C4-2B (cell line): ENCODE results near the gene HOXD12.

Source experiments
- H3K27ac ChIP-seq: fragments of 450-650 bp; 2 replicates; pipeline ENCODE4 v1.5.1; 2017
- ZFX ChIP-seq: fragments of 450-650 bp; IDR thresholded peaks from 2 replicates; pipeline ENCODE4 v1.6.1; 2017
- TF ChIP-seq, protein P1 (sequence below): fragments of 450-650 bp; conservative IDR thresholded peaks from 2 replicates; pipeline ENCODE4 v1.5.1; 2017; ENCODE audit warnings: mild to moderate bottlenecking

Gene HOXD12

DNA sequence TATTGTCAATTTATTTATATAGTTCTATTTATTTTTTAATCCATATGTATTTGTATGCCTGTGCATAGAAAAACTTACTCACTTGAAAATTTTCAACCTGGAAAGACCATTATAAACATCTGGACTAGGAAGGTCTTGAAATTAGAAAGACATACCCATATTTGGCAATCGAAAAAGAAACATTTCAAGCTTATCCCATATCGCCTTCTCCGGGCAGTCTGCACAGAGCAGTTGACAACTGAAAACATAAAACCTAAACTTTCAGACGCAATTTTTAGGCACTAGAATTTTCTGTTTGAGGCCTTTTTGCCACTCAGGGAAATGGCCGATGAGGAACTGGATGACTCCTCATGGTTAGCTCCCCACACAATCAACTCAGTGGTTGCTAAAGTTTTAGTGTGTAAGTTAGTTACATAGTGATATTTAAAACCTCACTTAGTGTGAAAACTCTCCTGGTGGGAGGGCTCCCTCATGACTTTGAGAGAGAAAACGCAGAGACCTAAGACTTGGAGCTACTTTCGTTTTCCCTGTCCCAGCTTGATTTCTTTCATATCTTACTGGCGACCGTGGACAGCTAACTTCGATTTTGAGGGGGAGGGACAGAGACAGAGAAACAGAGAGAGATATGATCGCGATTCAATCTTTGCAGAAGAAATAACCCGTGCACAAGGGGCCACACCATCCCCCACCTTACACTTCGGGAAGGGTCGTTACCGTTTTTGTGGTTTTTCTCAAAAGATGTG lies 3.2 kb upstream of the HOXD12 start:
- no peak for TF ChIP-seq ZFX
- TF ChIP-seq, protein P1, sequence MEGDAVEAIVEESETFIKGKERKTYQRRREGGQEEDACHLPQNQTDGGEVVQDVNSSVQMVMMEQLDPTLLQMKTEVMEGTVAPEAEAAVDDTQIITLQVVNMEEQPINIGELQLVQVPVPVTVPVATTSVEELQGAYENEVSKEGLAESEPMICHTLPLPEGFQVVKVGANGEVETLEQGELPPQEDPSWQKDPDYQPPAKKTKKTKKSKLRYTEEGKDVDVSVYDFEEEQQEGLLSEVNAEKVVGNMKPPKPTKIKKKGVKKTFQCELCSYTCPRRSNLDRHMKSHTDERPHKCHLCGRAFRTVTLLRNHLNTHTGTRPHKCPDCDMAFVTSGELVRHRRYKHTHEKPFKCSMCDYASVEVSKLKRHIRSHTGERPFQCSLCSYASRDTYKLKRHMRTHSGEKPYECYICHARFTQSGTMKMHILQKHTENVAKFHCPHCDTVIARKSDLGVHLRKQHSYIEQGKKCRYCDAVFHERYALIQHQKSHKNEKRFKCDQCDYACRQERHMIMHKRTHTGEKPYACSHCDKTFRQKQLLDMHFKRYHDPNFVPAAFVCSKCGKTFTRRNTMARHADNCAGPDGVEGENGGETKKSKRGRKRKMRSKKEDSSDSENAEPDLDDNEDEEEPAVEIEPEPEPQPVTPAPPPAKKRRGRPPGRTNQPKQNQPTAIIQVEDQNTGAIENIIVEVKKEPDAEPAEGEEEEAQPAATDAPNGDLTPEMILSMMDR = no peak
- H3K27ac ChIP-seq = no peak overlapping the region

DNA sequence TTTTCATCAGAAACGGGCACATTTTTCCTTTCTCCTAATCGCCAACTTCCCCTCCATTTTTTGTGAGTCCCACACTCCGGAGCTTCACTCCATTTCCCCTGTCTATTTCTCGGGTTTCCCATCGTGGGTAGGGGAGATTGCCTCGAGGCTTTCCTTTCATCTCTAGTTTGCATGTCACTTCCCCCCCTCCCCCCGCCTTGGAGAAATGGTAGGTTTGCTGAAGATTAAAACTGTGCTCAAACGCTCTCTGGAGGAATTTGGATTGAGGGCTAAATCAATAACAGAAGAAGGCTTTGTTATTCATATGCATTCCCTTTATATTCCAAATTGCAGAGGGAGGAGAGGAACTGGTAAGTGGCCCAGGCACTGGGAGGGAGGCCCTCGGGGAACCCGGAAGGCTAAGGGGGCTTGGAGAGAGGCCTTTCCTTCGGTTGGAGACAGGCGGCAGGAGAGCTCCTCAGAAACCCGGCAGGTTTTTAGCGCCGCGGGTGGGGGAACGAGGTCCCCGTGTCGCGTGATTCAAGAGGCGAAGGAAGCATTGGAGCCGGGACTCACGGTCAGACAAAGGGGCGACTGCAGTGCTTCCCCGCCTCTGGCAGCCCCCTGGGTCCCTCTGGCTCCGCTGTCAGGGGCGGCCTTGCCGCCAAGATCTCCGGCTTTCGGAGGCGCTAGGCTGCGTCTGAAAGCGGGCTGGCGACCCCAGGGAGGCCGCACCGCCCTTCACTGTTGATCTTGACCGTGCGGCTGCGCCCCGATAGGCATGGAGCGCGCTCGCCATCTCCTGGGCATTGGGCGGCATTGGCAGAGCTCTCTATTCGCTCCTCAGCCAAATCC lies 2.4 kb upstream of the HOXD12 start:
- peak overlapping the region; percentile 30; the same call in 1 of the 2 replicates for H3K27ac ChIP-seq

DNA sequence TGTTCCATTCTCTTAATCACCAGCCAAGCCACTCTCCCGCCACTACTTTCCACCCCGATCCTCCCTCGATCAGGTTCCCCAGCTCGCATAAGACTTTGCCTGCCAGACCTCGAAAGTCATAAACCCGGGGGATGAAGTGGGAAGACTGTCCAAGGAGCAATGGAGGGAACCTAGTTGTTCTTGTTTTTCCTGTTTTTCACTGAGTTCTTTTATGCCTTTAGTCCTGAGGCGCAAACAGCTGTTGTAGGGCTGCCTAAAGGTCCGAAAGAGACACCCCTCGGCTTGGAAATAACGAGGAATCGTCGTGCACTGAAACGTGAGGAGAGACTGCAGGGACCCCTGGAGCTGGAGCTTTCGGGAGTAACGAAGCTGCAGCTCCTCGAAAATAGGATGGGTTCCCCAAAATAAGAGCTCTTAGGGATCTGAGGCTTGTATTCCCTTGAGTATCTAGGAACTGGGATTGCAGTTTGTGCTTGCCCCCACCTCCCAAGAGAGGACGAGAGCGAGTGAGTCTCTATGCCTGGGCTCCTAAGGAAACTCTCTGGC lies 1.7 kb upstream of the HOXD12 start:
- H3K27ac ChIP-seq = peak overlapping the region; percentile 30; the same call in 1 of the 2 replicates
- TF ChIP-seq, protein P1 = peak; percentile 37
- no peak for TF ChIP-seq ZFX

More for the DNA sequence above, 2.4 kb upstream of the HOXD12 start:
- TF ChIP-seq, protein P1 = peak; percentile 90
- TF ChIP-seq ZFX = no peak

DNA sequence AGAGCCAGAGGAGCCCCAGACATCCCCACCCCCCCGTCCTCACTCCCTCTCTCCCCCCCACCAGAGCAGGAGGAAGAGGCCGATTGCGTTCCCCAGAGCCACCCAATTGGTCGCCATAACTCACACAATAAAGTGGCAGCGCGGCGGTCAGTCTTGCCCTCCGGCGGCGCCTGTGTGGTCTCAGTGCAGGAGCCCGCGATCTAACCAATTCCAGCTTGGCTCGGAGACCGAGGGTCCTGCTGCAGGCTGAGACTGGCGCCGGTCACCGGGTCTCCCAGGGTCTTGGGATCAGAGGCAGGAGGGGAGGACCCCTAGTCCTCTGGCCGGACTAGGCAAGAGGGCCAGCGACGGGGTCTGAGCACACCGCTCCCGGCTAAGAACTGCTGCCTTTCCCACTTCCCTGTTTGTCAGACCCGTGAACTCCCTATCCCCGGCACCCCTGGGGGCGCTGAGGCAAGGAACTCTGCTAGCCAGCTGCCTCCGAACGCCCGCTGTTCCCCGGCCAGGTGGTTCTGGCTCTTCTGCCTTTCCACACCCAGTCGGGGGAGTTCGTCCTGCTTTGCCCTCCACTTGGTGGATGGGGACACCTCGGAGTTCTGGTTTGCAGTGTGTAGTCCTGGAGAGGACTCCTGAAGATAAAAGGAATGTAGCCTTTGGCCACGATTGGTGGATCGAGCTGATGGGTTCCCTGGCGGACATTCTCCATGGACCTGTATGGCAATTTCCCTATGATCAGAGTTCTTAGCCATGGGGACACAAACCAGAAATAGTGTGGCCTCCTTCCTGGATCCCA lies 1.0 kb upstream of the HOXD12 start:
- no peak overlapping the region for H3K27ac ChIP-seq
- TF ChIP-seq ZFX = no peak
- TF ChIP-seq, protein P1 = no peak

DNA sequence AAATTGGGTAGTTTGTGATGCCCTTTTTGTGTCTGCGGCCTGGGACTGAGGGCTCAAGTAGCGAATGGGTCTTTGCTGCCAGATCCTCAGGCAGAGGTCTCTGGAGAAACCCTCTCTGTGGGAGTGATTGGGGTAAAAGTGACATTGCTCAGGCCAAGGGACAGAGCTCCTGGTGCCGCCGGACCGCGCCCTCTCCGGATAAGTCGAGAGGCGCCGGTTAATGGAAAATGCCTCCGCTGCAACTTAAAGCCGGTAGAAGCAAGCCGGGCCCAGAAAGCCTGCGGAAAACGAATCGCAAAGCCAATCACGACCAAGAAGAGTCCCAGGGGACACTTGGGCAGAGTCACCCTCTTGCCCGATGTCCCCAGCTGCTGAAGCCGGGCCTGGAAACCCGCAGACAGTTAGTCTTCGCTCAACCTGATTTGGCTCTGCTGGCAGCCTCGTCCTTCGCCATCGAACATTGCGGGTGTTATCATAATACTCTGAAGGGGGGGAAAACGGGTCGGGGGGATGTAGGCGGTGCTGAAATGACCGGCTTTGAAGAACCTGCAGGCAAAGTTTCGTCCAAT lies 352 bp upstream of the HOXD12 start:
- TF ChIP-seq, protein P1 = no peak
- TF ChIP-seq ZFX = no peak
- H3K27ac ChIP-seq = no peak overlapping the region

DNA sequence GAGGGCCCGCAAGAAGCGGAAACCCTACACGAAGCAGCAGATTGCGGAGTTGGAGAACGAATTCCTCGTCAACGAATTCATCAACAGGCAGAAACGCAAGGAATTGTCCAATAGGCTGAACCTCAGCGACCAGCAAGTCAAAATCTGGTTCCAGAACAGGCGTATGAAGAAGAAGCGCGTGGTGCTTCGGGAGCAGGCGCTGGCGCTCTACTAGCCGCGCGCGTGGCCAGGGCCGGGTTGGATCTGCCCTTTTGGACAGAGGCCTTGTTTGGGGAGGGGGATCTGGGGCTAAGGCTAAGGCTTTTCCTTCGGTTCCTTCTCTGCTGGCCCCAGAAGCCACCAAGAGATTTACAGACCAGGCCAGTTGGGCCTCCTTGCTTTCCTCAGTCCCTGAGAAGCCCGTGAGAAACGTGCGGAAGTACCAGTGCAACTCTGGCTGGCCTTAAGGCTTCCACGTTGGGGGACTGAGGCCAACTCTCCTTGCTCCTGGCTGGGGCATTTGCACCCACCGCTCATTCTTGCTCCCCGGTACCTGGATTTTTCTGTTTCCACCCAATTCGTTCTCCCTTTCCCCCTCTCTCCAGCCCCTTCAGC lies 1.0 kb downstream of the HOXD12 start:
- TF ChIP-seq, protein P1 = no peak
- TF ChIP-seq ZFX = no peak
- H3K27ac ChIP-seq = no peak overlapping the region
